Liver (tissue), 9 donors: ENCODE results near the gene GLIS1. TPM values are rescaled to one million over a fixed set of nuclear protein-coding genes. Genes with fewer than 3 reads are reported as not detected.

Source experiments
- DNase-seq: peaks from one replicate; pipeline ENCODE4 v3.0.0-alpha.2; 2017; ENCODE audit warnings: low spot score
- H3K27ac ChIP-seq, 2 donors: one replicate each; pipeline ENCODE4 v1.7.0; 2013; ENCODE audit warnings: inconsistent platforms in 2 of 2, low read length in 2 of 2, control low read depth in 1 of 2, low read depth in 1 of 2, mild to moderate bottlenecking in 1 of 2
- H3K27me3 ChIP-seq, 4 donors: one replicate each; pipeline versions ENCODE4 v1.6.1 to v1.7.0; 2013; ENCODE audit warnings: low read length in 3 of 4, inconsistent platforms in 1 of 4, mild to moderate bottlenecking in 1 of 4, moderate library complexity in 1 of 4; ENCODE audit not compliant: control insufficient read depth in 4 of 4, insufficient read depth in 4 of 4
- H3K36me3 ChIP-seq, 4 donors: one replicate each; pipeline versions ENCODE4 v1.6.1 to v1.7.0; 2013; ENCODE audit warnings: low read length in 3 of 4, mild to moderate bottlenecking in 3 of 4, low read depth in 1 of 4, moderate library complexity in 1 of 4; ENCODE audit not compliant: control insufficient read depth in 4 of 4, insufficient read depth in 3 of 4
- H3K4me1 ChIP-seq, 4 donors: one replicate each; pipeline versions ENCODE4 v1.6.1 to v1.7.0; 2013; ENCODE audit warnings: low read length in 3 of 4, mild to moderate bottlenecking in 3 of 4, moderate library complexity in 1 of 4; ENCODE audit not compliant: control insufficient read depth in 4 of 4, insufficient read depth in 4 of 4
- H3K4me3 ChIP-seq, 3 donors: one replicate each; pipeline versions ENCODE4 v1.6.1 to v1.7.0; 2013; ENCODE audit warnings: low read length in 3 of 3, control low read depth in 1 of 3, low read depth in 1 of 3, mild to moderate bottlenecking in 1 of 3
- H3K9ac ChIP-seq, 2 donors: one replicate each; pipeline ENCODE4 v1.7.0; 2013; ENCODE audit warnings: low read length in 2 of 2, mild to moderate bottlenecking in 2 of 2, moderate library complexity in 2 of 2, control low read depth in 1 of 2, low read depth in 1 of 2
- H3K9me3 ChIP-seq, 4 donors: one replicate each; pipeline versions ENCODE4 v1.6.1 to v1.7.0; 2013; ENCODE audit warnings: low read length in 3 of 4; ENCODE audit not compliant: control insufficient read depth in 4 of 4
- EGR1 ChIP-seq, 2 donors: IDR thresholded peaks; 2 replicates each; pipeline ENCODE4 v1.6.1; 2016 to 2018; ENCODE audit warnings: antibody characterized with exemption in 2 of 2, low read depth in 2 of 2
- FOXA1 ChIP-seq: IDR thresholded peaks from 2 replicates; pipeline ENCODE4 v1.6.1; 2016; ENCODE audit warnings: antibody characterized with exemption
- FOXA2 ChIP-seq: IDR thresholded peaks from 2 replicates; pipeline ENCODE4 v1.6.1; 2016; ENCODE audit warnings: antibody characterized with exemption
- GABPA ChIP-seq, 2 donors: IDR thresholded peaks in 1 of 2; conservative IDR thresholded peaks in 1 of 2; 2 replicates each; pipeline ENCODE4 v1.6.1; 2016; ENCODE audit warnings: antibody characterized with exemption in 2 of 2, mild to moderate bottlenecking in 1 of 2, moderate library complexity in 1 of 2
- HNF4G ChIP-seq: IDR thresholded peaks from 2 replicates; pipeline ENCODE4 v1.6.1; 2016; ENCODE audit warnings: antibody characterized with exemption
- JUND ChIP-seq, 2 donors: IDR thresholded peaks; 2 replicates each; pipeline ENCODE4 v1.6.1; 2016; ENCODE audit warnings: antibody characterized with exemption in 2 of 2
- NR2F2 ChIP-seq: IDR thresholded peaks from 2 replicates; pipeline ENCODE4 v1.6.1; 2016; ENCODE audit warnings: antibody characterized with exemption
- RAD21 ChIP-seq, 2 donors: IDR thresholded peaks; 2 replicates each; pipeline ENCODE4 v1.6.1; 2016; ENCODE audit warnings: antibody characterized with exemption in 2 of 2, mild to moderate bottlenecking in 2 of 2
- RXRA ChIP-seq, 2 donors: IDR thresholded peaks; 2 replicates each; pipeline ENCODE4 v1.6.1; 2017 to 2018; ENCODE audit warnings: antibody characterized with exemption in 2 of 2, mild to moderate bottlenecking in 1 of 2
- SP1 ChIP-seq: IDR thresholded peaks from 2 replicates; pipeline ENCODE4 v1.6.1; 2018; ENCODE audit warnings: antibody characterized with exemption, mild to moderate bottlenecking
- TAF1 ChIP-seq: conservative IDR thresholded peaks from 2 replicates; pipeline ENCODE4 v1.6.1; 2016; ENCODE audit warnings: antibody characterized with exemption, mild to moderate bottlenecking
- YY1 ChIP-seq: IDR thresholded peaks from 2 replicates; pipeline ENCODE4 v1.6.1; 2016; ENCODE audit warnings: antibody characterized with exemption, mild to moderate bottlenecking
- WGBS: extraction: QIAGEN DNeasy Blood & Tissue Kit; methylation state at CpG from one replicate; pipeline ENCODE4 v1.1.7; 2013; 5-methylcytosine and 5-hydroxymethylcytosine counted together
- polyA plus RNA-seq, 2 donors: library from polyadenylated mRNA; stranded (reverse) in 1 of 2; unstranded in 1 of 2; fragments of 200-250 nt in 1 of 2; fragments of >200 nt in 1 of 2; fragmentation: Nextera tagmentation in 1 of 2; extraction: Ambion mirVana in 1 of 2; gene quantifications; one replicate each; pipeline versions ENCODE4 v1.2.1 to v1.2.3, GENCODE V29; 2013 to 2015
- total RNA-seq, 2 donors: library from RNA; depleted of rRNA; stranded (reverse); fragments of >200 nt; gene quantifications; one replicate each; pipeline ENCODE4 v1.2.3, GENCODE V29; 2014
- TF ChIP-seq, protein P1 (sequence below): fragments of 150-350 bp; IDR thresholded peaks from 2 replicates; pipeline ENCODE4 v1.5.1; 2017; ENCODE audit warnings: improper control_type of control experiment, low read depth, low read length; ENCODE audit not compliant: missing input control
- TF ChIP-seq, protein P2 (sequence below): IDR thresholded peaks from 2 replicates; pipeline ENCODE4 v1.6.1; 2016; ENCODE audit warnings: antibody characterized with exemption
- TF ChIP-seq, protein P3 (sequence below): IDR thresholded peaks from 2 replicates; pipeline ENCODE4 v1.6.1; 2016; ENCODE audit warnings: antibody characterized with exemption, mild to moderate bottlenecking
- TF ChIP-seq, protein P4 (sequence below): IDR thresholded peaks from 2 replicates; pipeline ENCODE4 v1.6.1; 2016; ENCODE audit warnings: antibody characterized with exemption
- TF ChIP-seq, protein P5 (sequence below): IDR thresholded peaks from 2 replicates; pipeline ENCODE4 v1.6.1; 2016; ENCODE audit warnings: antibody characterized with exemption
- donor health status: healthy.
- donor health status: healthy.
- donor health status: healthy.
- donor health status: healthy.
- donor health status: healthy.

GLIS1 gene
- total and polyA plus RNA-seq, 4 donors = under 0.01 to 0.05 TPM; not detected in 2

DNA sequence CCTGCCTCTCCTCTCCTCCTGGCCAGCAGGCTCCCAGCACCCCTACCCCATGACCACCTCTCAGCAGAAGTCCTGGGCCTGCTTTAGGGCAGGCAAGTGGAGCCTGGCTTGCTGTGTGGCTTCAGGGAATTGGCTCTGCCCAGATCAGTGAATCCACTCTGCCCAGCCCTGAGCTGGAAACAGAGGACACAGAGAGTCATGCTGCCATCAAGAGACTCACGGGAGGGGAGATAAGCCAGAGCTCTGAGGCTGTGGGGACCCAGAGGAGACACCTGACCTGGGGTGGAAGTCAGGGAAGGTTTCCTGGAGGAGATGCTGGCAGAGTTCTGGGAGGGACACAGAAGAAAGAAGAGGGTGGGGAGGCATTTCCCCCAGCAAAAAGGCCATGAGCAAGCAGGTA lies 54.2 kb downstream of the GLIS1 start:
- Histone ChIP-seq H3K4me3 (no peak overlapping the region), H3K4me1 (peaks cover 0 to 2% (median 1%) of the 10 kb centered on the region in 4 donors), H3K9me3 (no peaks in the 10 kb centered on the region), H3K27ac (no peak overlapping the region), H3K36me3 (no peaks in the 10 kb centered on the region), H3K9ac (no peak overlapping the region), H3K27me3 (peaks cover 0 to 10% (median 0%) of the 10 kb centered on the region in 4 donors)
- TF ChIP-seq, protein P1, sequence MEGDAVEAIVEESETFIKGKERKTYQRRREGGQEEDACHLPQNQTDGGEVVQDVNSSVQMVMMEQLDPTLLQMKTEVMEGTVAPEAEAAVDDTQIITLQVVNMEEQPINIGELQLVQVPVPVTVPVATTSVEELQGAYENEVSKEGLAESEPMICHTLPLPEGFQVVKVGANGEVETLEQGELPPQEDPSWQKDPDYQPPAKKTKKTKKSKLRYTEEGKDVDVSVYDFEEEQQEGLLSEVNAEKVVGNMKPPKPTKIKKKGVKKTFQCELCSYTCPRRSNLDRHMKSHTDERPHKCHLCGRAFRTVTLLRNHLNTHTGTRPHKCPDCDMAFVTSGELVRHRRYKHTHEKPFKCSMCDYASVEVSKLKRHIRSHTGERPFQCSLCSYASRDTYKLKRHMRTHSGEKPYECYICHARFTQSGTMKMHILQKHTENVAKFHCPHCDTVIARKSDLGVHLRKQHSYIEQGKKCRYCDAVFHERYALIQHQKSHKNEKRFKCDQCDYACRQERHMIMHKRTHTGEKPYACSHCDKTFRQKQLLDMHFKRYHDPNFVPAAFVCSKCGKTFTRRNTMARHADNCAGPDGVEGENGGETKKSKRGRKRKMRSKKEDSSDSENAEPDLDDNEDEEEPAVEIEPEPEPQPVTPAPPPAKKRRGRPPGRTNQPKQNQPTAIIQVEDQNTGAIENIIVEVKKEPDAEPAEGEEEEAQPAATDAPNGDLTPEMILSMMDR = no peak
- TF ChIP-seq RAD21 (IDR thresholded peaks at IDR 0.05) = no peak
- no peak for TF ChIP-seq JUND (IDR thresholded peaks at IDR 0.05)
- no peak for TF ChIP-seq TAF1
- TF ChIP-seq FOXA2 = no peak
- TF ChIP-seq, protein P2, sequence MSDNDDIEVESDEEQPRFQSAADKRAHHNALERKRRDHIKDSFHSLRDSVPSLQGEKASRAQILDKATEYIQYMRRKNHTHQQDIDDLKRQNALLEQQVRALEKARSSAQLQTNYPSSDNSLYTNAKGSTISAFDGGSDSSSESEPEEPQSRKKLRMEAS = no peak
- TF ChIP-seq FOXA1 = no peak
- no peak for TF ChIP-seq NR2F2
- TF ChIP-seq, protein P3, sequence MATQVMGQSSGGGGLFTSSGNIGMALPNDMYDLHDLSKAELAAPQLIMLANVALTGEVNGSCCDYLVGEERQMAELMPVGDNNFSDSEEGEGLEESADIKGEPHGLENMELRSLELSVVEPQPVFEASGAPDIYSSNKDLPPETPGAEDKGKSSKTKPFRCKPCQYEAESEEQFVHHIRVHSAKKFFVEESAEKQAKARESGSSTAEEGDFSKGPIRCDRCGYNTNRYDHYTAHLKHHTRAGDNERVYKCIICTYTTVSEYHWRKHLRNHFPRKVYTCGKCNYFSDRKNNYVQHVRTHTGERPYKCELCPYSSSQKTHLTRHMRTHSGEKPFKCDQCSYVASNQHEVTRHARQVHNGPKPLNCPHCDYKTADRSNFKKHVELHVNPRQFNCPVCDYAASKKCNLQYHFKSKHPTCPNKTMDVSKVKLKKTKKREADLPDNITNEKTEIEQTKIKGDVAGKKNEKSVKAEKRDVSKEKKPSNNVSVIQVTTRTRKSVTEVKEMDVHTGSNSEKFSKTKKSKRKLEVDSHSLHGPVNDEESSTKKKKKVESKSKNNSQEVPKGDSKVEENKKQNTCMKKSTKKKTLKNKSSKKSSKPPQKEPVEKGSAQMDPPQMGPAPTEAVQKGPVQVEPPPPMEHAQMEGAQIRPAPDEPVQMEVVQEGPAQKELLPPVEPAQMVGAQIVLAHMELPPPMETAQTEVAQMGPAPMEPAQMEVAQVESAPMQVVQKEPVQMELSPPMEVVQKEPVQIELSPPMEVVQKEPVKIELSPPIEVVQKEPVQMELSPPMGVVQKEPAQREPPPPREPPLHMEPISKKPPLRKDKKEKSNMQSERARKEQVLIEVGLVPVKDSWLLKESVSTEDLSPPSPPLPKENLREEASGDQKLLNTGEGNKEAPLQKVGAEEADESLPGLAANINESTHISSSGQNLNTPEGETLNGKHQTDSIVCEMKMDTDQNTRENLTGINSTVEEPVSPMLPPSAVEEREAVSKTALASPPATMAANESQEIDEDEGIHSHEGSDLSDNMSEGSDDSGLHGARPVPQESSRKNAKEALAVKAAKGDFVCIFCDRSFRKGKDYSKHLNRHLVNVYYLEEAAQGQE = no peak
- no peak for TF ChIP-seq RXRA (IDR thresholded peaks at IDR 0.05)
- TF ChIP-seq, protein P4, sequence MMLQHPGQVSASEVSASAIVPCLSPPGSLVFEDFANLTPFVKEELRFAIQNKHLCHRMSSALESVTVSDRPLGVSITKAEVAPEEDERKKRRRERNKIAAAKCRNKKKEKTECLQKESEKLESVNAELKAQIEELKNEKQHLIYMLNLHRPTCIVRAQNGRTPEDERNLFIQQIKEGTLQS = no peak
- no peak for TF ChIP-seq YY1
- no peak for TF ChIP-seq HNF4G
- TF ChIP-seq, protein P5, sequence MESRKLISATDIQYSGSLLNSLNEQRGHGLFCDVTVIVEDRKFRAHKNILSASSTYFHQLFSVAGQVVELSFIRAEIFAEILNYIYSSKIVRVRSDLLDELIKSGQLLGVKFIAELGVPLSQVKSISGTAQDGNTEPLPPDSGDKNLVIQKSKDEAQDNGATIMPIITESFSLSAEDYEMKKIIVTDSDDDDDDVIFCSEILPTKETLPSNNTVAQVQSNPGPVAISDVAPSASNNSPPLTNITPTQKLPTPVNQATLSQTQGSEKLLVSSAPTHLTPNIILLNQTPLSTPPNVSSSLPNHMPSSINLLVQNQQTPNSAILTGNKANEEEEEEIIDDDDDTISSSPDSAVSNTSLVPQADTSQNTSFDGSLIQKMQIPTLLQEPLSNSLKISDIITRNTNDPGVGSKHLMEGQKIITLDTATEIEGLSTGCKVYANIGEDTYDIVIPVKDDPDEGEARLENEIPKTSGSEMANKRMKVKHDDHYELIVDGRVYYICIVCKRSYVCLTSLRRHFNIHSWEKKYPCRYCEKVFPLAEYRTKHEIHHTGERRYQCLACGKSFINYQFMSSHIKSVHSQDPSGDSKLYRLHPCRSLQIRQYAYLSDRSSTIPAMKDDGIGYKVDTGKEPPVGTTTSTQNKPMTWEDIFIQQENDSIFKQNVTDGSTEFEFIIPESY = no peak
- no peak for TF ChIP-seq SP1
- no peak for TF ChIP-seq GABPA (IDR thresholded peaks at IDR 0.05 in 1 of 2, conservative IDR thresholded peaks at IDR 0.05 in 1 of 2)
- no peak for TF ChIP-seq EGR1 (IDR thresholded peaks at IDR 0.05; ENCODE audit: low read depth in 2 of 2)
- DNase-seq = no peak
- 53% methylated on average over 1 of the region's 1 CpG for WGBS
